GM11168 (cell line): Measurements from ENCODE around the gene PGRMC2.
"Not testable (repeated sequence)": the region's sequence is repeated elsewhere in the genome, so short reads cannot be mapped to it uniquely, and the experiment has no call there.

Experiments used
- in situ Hi-C: fragments of 300-500 bp; cut with MboI; formaldehyde crosslinking; loops from one replicate; pipeline ENCODE4 v1.12.0; 2022; ENCODE audit warnings: low sequenced_read_pairs; ENCODE audit not compliant: unreplicated experiment

The PGRMC2 gene

DNA sequence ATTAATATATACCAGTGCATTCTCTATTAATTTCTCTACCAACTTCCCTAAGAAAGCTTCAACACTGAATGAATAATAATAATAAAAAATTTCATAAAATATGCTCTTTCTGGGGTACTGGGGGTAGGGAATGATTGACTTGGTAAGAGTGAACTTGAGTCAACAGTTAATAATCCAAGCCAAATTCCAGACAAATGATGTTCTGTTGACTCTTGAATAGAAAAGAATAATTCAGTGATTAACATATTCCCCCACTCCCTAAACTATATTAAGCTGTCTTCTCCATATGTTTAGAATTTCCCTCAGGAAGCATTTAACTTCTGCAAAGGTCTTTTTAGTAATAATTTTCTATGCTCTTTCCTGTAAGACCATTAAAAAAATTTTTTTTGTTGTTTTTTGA lies 12.3 kb downstream of the PGRMC2 start:
- in situ Hi-C loops = no loop called here

DNA sequence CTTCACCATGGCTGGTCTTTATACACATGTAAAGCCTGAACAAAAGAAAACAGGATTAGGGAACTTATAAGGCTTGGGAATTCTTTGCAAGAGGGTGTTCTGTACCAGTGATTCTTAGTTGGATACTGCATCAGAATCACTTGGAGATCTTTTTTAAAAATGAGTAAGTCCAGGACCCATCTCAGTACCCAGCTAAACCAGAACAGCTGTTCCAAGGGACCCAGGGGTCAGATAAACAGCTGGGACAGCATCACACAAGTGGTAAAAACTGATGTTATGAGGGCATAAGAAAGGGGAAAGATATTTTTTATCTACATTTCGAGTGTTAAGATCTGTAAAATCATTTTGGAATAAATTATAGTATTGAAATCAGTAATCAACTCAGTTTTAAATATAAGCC lies 16.1 kb downstream of the PGRMC2 start:
- in situ Hi-C loops = no loop called here

DNA sequence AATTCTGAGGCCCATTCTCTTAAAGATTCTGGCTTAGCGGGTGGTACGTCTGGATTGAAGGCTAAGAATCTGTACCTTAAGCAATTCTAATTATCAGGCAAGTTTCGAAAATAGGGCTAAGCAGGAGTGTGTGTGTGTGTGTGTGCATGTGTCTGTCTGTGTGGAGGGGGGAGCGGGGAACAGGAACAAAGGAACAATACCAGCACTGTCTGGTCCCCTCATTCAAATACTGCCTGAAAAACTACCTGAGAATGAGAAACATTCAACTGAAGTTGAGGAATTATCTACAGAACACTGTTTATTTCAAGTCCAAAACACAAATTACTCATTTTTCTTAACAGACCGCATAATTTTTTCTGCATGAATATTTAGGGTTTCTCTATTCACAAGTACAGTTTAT lies 18.6 kb downstream of the PGRMC2 start:
- in situ Hi-C loops = no loop called here

- in situ Hi-C loops = no loop called here
Observed at GRCh38 chr4:128267745-128268144, 19.9 kb downstream of the PGRMC2 start.

DNA sequence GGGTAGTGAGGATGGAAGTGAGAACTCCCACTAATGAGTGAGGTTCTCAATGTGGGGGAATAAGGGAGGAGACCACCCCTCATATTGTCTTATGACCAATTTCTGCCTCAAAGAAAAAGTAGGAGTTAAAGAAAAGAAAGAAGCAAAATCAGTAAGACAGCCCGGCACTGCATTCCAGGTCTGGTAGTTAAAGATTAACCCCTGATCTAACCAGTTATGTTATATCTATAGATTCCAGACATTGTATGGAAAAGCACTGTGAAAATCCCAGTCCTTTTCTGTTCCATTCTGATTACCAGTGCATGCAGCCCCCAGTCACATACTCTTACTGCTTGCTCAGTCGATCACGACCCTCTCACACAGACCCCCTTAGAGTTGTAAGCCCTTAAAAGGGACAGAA lies 20.4 kb downstream of the PGRMC2 start:
- in situ Hi-C loops = not testable (repeated sequence)

- in situ Hi-C loops = not testable (repeated sequence)
Observed at GRCh38 chr4:128265550-128265949, 22.1 kb downstream of the PGRMC2 start.

- in situ Hi-C loops = not testable (repeated sequence)
Observed at GRCh38 chr4:128259889-128260288, 27.7 kb downstream of the PGRMC2 start.

DNA sequence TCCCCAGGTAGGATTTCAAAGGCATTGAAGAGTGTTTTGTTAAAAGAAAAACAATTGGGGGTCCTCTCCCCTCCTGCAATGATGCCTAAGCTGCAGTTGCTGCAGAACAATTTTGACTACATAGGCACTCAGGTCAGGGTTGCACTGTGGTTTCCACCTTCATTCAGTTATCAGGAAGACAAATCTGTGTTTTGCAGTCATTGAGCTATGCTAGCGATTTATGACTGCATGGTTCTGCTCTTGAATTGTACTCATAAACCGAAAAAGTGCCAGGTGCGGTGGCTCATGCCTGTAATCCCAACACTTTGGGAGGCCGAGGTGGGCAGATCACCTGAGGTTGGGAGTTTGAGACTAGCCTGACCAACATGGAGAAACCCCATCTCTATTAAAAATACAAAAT lies 29.4 kb downstream of the PGRMC2 start:
- in situ Hi-C loops = not testable (repeated sequence)

DNA sequence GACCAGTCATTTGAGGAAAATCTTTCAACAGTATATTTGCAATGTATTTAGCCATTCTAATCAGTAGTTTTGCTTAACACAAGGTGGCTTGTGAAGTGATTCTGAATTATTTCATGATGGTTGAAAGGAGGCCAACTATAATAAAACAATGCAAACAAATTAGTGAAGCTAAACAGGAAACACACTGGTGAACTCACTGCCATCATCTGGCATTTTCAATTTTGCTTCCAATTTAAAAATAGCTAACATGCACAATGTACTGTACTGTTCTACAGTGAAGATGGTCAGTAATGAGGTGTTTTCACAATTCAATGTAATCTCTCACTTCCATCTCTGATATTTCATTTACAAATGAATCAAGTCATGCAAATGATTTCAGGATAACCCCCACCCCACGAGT lies 31.1 kb downstream of the PGRMC2 start:
- in situ Hi-C loops = no loop called here

- in situ Hi-C loops = no loop called here
Observed at GRCh38 chr4:128255906-128256305, 31.7 kb downstream of the PGRMC2 start.

- in situ Hi-C loops = no loop called here
Observed at GRCh38 chr4:128249787-128250668, 37.6 kb downstream of the PGRMC2 start.

GRCh38 chr4:128247906-128248305 lies 39.7 kb downstream of the PGRMC2 start:
- in situ Hi-C loops = no loop called here

DNA sequence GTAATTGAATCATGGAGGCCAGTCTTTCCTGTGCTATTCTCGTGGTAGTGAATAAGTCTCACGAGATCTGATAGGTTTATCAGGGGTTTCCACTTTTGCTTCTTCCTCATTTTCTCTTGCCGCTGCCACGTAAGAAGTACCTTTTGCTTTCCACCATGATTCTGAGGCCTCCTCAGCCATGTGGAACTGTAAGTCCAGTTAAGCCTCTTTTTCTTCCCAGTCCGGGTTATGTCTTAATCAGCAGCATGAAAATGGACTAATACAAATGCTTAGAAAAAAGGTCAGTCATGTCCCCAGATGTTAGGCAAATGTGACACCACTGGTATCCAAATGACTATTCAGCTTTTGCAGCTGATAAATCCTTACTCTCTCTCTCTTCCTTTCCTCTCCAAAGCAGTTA lies 42.2 kb downstream of the PGRMC2 start:
- in situ Hi-C loops = not testable (repeated sequence)

- in situ Hi-C loops = no loop called here
Observed at GRCh38 chr4:128244379-128244778, 43.2 kb downstream of the PGRMC2 start.

- in situ Hi-C loops = no loop called here
Observed at GRCh38 chr4:128242601-128243000, 45.0 kb downstream of the PGRMC2 start.

GRCh38 chr4:128241981-128242380 lies 45.6 kb downstream of the PGRMC2 start:
- in situ Hi-C loops = no loop called here

DNA sequence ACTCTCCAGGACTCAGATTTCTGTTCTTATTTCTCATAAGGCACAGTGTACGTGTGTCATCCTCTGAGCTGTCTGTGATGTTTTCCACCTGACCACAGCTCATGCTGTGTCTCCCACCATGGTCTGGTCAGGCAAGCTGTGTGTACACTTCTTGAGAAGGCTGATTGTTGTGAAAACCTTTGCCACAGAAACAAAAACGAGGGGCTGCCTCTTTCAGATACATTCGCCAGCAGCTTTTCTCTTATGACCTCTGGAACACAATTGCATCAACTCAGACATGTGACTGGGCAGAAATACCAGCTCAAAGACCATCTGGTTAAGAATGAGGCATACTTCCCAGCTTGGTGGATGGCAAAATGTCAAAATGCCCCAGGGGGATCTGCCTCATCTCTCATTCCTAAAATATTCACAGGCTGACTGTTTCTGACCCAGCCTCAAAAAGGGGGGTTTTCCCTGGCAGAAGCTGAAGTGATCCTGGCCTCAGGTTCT lies 46.1 kb downstream of the PGRMC2 start:
- in situ Hi-C loops = no loop called here

DNA sequence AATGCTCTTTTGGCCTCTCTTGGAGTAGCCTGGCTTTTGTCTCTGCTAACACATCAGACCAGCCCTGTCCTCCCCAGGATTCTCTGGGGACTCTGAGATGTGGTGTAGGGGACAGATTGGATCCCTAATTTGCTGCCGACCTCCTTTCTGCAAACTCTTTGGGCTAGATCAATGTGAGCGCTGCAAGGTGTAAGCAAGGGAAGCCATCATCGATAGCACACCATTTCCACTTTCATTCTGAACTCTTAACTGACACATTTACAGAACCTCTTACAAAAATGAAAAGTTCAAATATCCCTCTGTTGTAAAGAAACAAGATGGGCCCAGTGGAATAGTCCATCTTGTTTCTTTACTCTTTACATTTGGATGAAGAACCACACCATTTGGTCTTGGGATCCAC lies 46.6 kb downstream of the PGRMC2 start:
- in situ Hi-C loops = no loop called here

DNA sequence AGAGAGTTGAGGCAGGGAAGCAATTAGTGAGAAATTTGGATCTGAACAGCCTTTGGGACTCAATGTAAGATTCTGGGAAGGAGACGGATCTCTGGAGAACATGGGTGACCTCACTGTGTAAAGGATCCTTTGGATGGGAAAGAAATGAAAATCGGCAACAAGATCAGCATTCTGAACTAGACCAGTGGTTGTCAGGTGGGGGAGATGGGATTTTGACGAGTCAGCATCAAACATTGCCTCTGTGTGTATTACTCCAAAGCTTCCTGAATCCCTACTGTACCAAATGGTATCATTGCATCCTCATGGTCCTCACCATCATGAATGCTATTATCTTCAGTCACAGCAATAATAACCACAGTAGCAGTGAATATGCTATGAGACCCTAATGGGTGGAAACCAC lies 52.8 kb downstream of the PGRMC2 start:
- in situ Hi-C loops = no loop called here

GRCh38 chr4:128232719-128233118 lies 54.9 kb downstream of the PGRMC2 start:
- in situ Hi-C loops = no loop called here

GRCh38 chr4:128228845-128229795 lies 58.5 kb downstream of the PGRMC2 start:
- in situ Hi-C loops = no loop called here
